Common myeloid progenitor, CD34-positive (primary cell): ENCODE results near the gene TNFAIP8L3.

Source experiments
- CTCF ChIA-PET: fragments of 350-600 bp; sonication (Branson Sonifier 250); formaldehyde crosslinking; loops from one replicate; lab custom pipeline; 2021; ENCODE audit warnings: antibody characterized with exemption; lab: Charles Lee
- POLR2A ChIA-PET: fragments of 350-600 bp; sonication (Branson Sonifier 250); formaldehyde crosslinking; loops from one replicate; lab custom pipeline; 2021; ENCODE audit warnings: antibody characterized with exemption; lab: Charles Lee
- DNase-seq, 3 donors: peaks; one replicate each; pipeline versions ENCODE4 v3.0.0 to v3.0.0-alpha.2; 2013
- H3K27ac ChIP-seq, 2 experiments: 1 replicate in 1 of 2; 2 replicates in 1 of 2; pipeline ENCODE4 v1.7.0; 2013; ENCODE audit warnings: inconsistent platforms in 2 of 2, low read length in 2 of 2, mild to moderate bottlenecking in 2 of 2, low read depth in 1 of 2, moderate library complexity in 1 of 2; ENCODE audit not compliant: severe bottlenecking in 2 of 2, insufficient read depth in 1 of 2, poor library complexity in 1 of 2
- H3K27me3 ChIP-seq, 5 experiments: replicated peaks in 2 of 5; 1 replicate in 3 of 5; 2 replicates in 2 of 5; pipeline versions ENCODE4 v1.6.1 to v1.7.0; 2013; ENCODE audit warnings: low read length in 4 of 5, mild to moderate bottlenecking in 2 of 5, moderate library complexity in 2 of 5, inconsistent platforms in 1 of 5; ENCODE audit not compliant: insufficient read depth in 5 of 5, control insufficient read depth in 4 of 5
- H3K36me3 ChIP-seq, 4 experiments: 1 replicate in 2 of 4; 2 replicates in 2 of 4; pipeline versions ENCODE4 v1.6.1 to v1.7.0; 2013; ENCODE audit warnings: low read length in 3 of 4, control low read depth in 1 of 4, mild to moderate bottlenecking in 1 of 4; ENCODE audit not compliant: control insufficient read depth in 4 of 4, insufficient read depth in 4 of 4
- H3K4me1 ChIP-seq, 4 experiments: 1 replicate in 3 of 4; 2 replicates in 1 of 4; pipeline versions ENCODE4 v1.6.1 to v1.7.1; 2013; ENCODE audit warnings: low read length in 3 of 4, mild to moderate bottlenecking in 3 of 4, control low read depth in 1 of 4, inconsistent platforms in 1 of 4, moderate library complexity in 1 of 4; ENCODE audit not compliant: control insufficient read depth in 4 of 4, insufficient read depth in 4 of 4; ENCODE audit errors: control extremely low read depth in 1 of 4
- H3K4me3 ChIP-seq, 7 experiments: 1 replicate in 4 of 7; 2 replicates in 3 of 7; pipeline versions ENCODE4 v1.5.1 to v1.7.0; 2013; ENCODE audit warnings: mild to moderate bottlenecking in 7 of 7, low read length in 6 of 7, moderate library complexity in 6 of 7, inconsistent platforms in 2 of 7, low read depth in 2 of 7, control low read depth in 1 of 7; ENCODE audit not compliant: insufficient read depth in 4 of 7, control insufficient read depth in 1 of 7; ENCODE audit errors: extremely low read depth in 1 of 7
- H3K9me3 ChIP-seq, 5 experiments: 1 replicate in 4 of 5; 2 replicates in 1 of 5; pipeline versions ENCODE4 v1.6.1 to v1.7.1; 2013; ENCODE audit warnings: low read length in 4 of 5, mild to moderate bottlenecking in 2 of 5, inconsistent platforms in 1 of 5, low read depth in 1 of 5, moderate library complexity in 1 of 5; ENCODE audit not compliant: control insufficient read depth in 4 of 5, insufficient read depth in 2 of 5; ENCODE audit errors: control extremely low read depth in 1 of 5
- WGBS: methylation state at CpG from one replicate; pipeline ENCODE4 v1.1.5; 2013; ENCODE audit not compliant: insufficient coverage; 5-methylcytosine and 5-hydroxymethylcytosine counted together

TNFAIP8L3 gene

DNA sequence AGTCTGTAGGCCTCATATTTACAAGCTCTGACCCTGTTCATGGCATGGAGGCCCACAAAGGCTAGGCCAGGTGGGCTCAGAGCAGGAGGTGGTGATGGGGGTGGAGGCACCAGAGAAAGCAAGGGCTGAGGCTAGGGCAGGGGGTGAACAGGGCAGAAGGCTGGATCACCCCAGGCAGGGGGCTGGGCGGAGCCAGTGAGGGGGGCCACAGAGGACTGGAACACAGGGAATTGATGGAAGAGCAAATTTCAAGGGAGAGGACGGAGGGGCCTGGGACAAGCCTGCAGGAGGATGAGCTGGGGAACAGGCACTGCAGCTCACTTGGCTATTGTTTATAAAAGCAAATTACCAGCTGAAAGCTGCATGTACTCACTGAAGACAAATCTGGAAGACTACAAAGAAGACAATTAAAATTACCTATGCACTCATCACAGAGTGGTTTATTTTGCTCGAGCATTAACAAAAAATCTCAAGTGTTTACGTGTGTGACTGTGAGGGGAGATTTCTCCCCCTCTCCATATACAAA is 11.0 kb downstream of the TNFAIP8L3 start:
- H3K9me3 ChIP-seq: no peaks in the 10 kb centered on the region
- no peak overlapping the region for H3K4me3 ChIP-seq
- H3K27ac ChIP-seq: no peak overlapping the region
- H3K27me3 ChIP-seq: peaks cover 0 to 5% (median 3%) of the 10 kb centered on the region in 5 experiments
- H3K36me3 ChIP-seq: no peaks in the 10 kb centered on the region
- ChIA-PET POLR2A (no interaction called here), CTCF (no interaction called here)
- no peak for DNase-seq
- 100% methylated on average over 2 of the region's 4 CpGs for WGBS
- H3K4me1 ChIP-seq: no peaks in the 10 kb centered on the region

DNA sequence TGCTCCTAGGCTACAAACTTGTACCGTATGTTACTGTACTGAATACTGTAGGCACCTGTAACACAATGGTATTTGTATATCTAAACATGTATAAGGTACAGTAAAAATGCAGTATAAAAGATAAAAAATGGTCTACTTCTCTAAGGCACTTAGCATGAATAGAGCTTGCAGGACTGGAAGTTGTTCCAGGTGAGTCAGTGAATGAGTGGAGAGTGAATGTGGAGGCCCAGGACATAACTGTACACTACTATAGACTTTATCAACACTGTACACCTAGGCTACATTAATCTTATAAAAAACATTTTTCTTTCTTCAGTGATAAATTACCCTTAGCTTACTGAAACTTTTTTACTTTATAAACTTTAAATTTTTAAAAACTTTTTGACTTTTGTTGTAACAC is 12.5 kb downstream of the TNFAIP8L3 start:
- Histone ChIP-seq H3K27ac (no peak overlapping the region), H3K36me3 (no peaks in the 10 kb centered on the region), H3K27me3 (peaks cover 0 to 1% (median 0%) of the 10 kb centered on the region in 5 experiments), H3K9me3 (no peaks in the 10 kb centered on the region), H3K4me3 (no peak overlapping the region), H3K4me1 (peaks cover 0 to 7% (median 4%) of the 10 kb centered on the region in 4 experiments)
- DNase-seq: no peak
- no CpG with 5 or more reads among the region's 1 CpG for WGBS
- ChIA-PET POLR2A (interaction anchor here (0.5 kb wide), 1 partner anchor 15 kb away, joined by 4 read pairs; no protein-coding TSS in a partner anchor), CTCF (no interaction called here)

DNA sequence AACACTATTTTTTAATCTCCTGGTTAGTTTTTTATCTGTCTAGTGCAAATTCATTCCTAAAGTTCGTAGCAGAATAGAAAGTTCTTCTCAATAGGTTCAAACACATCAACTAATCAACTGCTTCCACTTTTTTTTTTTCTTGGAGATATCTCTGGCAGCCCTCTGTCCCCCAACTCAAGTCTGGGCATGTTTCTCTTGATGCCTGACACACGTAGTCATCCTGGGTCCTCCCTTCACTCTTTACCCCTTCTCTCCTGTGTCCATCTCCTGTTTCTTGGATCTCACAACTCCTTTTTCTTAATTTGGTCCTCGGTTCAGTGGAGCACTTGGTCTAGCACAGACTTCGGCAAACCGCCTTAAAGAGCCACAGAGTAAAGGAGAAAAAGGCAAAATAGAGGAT is 14.4 kb downstream of the TNFAIP8L3 start:
- WGBS: 100% methylated on average over 2 of the region's 5 CpGs
- Histone ChIP-seq H3K4me1 (peaks cover 0 to 20% (median 13%) of the 10 kb centered on the region in 4 experiments), H3K36me3 (no peaks in the 10 kb centered on the region), H3K4me3 (no peak overlapping the region), H3K27me3 (peaks cover 0 to 1% (median 0%) of the 10 kb centered on the region in 5 experiments), H3K9me3 (no peaks in the 10 kb centered on the region), H3K27ac (no peak overlapping the region)
- no peak for DNase-seq
- ChIA-PET CTCF (interaction anchor here (1.5 kb wide), 1 partner anchor 8 kb away, joined by 4 read pairs; no protein-coding TSS in a partner anchor), POLR2A (no interaction called here)

DNA sequence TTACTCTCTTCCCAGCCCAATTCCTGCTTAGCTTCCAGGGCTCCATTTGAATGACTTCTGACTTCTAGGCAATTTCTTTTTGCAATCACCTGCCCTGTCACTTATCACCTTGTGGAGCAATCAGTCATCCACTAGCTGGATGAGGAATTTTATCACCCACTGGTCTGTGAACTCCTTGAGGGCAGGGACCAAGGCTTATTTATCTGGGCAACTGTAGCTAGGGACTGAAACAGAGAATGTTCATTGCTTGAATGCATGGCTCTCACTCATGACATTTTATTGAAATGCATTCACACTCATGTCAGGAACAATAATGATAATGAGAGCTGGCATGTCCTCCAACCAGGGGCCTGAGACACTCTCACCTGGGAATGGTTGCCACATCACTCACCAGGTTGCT is 15.5 kb downstream of the TNFAIP8L3 start:
- Histone ChIP-seq H3K4me3 (no peak overlapping the region), H3K27me3 (peaks cover 0 to 1% (median 0%) of the 10 kb centered on the region in 5 experiments), H3K4me1 (peaks cover 0 to 20% (median 13%) of the 10 kb centered on the region in 4 experiments), H3K9me3 (no peaks in the 10 kb centered on the region), H3K36me3 (no peaks in the 10 kb centered on the region), H3K27ac (no peak overlapping the region)
- ChIA-PET POLR2A (no interaction called here), CTCF (interaction anchor here (1.5 to 2.1 kb wide), 2 partner anchors 9 to 18 kb away, joined by 4 read pairs; no protein-coding TSS in a partner anchor)
- DNase-seq: no peak

DNA sequence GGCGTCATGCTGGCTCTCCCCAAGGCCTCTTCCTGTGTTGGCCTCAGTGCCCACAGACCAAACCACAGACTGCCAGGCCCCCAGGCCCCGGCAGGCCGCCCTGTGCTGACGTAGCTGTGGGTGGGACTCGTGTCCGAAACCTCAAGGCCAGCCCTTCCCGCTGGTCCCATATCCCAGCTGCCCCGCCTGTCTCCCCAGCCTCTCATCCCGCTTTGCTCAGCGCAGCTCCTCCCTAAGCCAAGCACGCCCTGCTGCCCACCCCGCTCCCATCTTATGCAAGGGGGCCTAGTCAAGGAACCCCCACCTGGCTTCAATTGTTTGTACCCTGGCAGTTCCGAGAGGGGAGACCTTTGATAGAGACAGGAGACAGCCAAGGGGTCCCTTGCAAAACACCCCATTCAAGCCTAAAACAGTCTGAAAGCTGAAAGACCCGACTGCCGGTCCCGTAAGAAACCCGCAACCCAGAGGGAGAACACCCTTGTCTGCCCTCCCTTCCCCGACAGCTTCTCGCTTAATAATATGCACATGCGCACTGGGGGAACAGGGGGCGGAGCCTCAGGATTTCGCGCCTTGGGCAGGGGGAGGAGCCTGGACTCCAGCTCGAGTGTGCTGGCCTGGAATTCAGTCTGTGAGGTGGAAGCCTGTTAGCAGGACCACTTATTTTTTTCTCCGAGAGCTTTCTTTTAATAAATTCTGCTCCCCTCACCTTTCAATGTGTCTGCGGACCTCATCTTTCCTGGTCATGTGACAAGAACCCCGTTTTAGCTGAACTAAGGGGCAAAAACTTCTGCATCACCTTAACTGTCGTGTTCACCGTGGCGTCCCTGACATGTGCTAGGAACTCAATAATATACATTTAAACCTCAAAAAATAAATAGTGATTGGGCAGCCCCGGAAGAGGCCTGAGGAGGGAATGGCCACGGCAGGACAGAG is 17.2 kb downstream of the TNFAIP8L3 start:
- Histone ChIP-seq H3K4me1 (peaks cover 0 to 20% (median 13%) of the 10 kb centered on the region in 4 experiments), H3K27me3 (no peaks in the 10 kb centered on the region), H3K27ac (no peak overlapping the region), H3K9me3 (no peaks in the 10 kb centered on the region), H3K4me3 (peak overlapping the region in 5 of 7 experiments; percentile 45 to 81 (median 62)), H3K36me3 (no peaks in the 10 kb centered on the region)
- POLR2A ChIA-PET: no interaction called here
- CTCF ChIA-PET: interaction anchor here (0.8 to 2.1 kb wide), 5 partner anchors 10 to 70 kb away, joined by 3 to 5 read pairs (median 3); no protein-coding TSS in a partner anchor
- DNase-seq: peak; percentile 71 to 87 (median 83)
- 44% methylated on average over 30 of the region's 32 CpGs for WGBS

DNA sequence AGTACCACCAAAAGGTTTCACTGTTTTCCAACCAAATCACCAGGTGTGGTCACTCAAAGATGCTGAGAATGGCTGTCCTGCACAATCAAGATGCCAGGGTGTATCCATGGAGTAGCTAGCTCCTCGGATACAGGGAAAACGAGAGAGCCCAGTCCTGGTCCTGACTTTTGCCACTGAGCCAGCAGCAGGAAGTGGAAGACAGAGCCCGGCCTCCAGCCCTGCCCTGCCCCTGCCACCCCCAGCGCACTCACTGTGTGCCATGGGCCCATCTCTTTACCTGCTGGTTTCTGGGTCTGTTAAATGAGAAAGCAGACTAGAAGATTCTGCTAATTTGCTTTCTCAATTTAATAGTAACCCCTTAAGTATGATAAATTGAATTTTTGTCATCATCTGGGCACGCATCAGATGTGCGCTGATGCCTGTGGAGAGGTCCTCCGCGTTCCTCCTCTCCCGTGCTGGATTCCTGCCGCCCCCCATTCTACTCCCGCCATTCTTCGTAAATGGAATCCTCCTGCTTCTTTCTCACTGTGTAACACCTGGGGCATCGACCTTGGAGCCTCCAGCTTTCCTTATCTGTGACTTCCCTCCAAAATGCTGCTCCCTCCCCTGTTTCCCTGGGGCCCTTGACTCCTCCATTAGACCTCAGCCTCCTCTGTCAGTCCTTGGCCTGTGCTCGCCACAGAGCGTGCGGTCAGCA is 18.0 kb downstream of the TNFAIP8L3 start:
- no peaks in the 10 kb centered on the region for H3K9me3 ChIP-seq
- H3K4me1 ChIP-seq: peaks cover 0 to 20% (median 13%) of the 10 kb centered on the region in 4 experiments
- H3K27me3 ChIP-seq: no peaks in the 10 kb centered on the region
- H3K36me3 ChIP-seq: no peaks in the 10 kb centered on the region
- H3K27ac ChIP-seq: no peak overlapping the region
- DNase-seq: no peak
- H3K4me3 ChIP-seq: peak overlapping the region in 4 of 7 experiments; percentile 45 to 81 (median 64)
- 77% methylated on average over 13 of the region's 16 CpGs for WGBS
- ChIA-PET CTCF (interaction anchor here (1.2 to 1.4 kb wide), 2 partner anchors 11 to 69 kb away, joined by 3 to 5 read pairs; no protein-coding TSS in a partner anchor), POLR2A (no interaction called here)
